NCI-H2196 (cell line): ENCODE measurements around the gene GRIN2D.

ENCODE experiments used
- DNase-seq: peaks from one replicate; lab custom pipeline; 2025; ENCODE audit not compliant: unreplicated experiment; lab: John Stamatoyannopoulos, UW

Gene GRIN2D

DNA sequence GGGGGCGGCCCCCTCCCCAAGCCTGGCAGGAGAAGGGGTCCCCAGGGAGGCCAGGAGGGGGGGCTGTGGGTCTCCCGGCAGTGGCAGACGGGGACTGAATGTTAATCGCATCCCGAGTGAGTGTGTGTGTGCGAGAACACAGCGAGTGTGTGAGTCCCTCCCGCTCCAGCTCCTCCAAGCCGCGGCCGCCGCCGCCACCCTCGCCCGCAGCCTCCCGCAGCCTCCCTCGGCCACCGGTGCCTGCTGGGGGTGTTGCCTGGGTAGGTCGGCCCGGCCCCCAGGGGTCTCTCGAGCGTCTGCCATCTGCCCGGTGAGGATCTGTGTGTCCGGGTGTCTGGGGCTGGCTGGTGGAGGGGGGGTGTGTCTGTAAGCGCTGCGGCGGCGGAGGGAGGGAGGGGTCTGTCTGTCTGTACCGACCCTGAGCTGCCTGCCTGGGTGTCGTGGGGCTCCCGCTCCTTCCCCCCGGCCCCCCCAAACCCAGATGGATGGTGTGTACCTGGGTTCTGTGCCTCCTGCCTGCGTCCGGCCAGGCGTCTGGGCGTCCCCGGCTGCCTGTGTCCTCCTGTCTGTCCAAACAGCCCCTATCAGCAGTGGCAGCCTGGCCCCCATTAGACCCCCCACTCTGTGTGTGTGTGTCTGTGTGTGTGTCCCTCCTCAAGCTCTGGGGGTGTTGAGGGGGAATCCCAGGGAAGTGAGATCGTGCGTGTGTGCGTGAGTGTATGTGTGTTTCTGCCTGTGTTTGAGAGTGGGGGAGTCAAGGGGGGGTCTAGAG is at the start of gene GRIN2D:
TSS of gene GRIN2D (plus strand) at position 110 of the 772 bp plus-strand sequence. CDS start 4,725 bp downstream, outside the sequence.
- no peak for DNase-seq

DNA sequence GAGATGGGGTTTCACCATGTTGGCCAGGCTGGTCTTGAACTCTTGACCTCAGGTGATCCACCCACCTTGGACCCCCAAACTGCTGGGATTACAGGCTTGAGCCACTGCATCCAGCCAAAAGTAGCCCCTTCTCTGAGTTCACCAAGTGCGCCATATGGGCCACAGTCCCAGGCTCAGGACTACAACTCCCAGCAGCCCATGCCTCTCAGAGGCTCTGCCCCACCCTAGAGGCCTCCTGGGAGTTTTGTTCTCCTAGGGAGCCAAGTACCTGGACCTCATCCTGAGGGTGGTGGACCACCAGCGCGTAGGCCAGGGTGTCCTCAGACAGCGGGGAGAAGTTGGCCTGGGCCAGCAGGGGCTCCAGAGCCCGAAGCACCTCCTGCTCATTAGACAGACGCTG is 48.6 kb upstream of the GRIN2D start:
- no peak for DNase-seq

DNA sequence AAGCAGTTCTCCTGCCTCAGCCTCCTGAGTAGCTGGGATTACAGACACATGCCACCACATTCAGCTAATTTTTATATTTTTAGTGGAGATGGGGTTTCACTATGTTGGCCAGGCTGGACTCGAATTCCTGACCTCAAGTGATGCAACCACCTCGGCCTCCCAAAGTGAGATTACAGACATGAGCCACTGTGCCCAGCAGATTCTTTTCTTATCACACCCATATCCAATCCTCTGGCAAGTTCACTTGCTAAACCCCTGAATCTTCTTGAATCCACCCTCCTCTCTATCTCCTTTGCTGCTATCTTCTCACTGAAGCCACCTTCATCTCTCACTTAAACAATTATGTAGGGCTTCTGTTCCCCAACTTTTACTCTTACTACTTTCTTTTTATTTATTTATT is 47.3 kb upstream of the GRIN2D start:
- DNase-seq = no peak

DNA sequence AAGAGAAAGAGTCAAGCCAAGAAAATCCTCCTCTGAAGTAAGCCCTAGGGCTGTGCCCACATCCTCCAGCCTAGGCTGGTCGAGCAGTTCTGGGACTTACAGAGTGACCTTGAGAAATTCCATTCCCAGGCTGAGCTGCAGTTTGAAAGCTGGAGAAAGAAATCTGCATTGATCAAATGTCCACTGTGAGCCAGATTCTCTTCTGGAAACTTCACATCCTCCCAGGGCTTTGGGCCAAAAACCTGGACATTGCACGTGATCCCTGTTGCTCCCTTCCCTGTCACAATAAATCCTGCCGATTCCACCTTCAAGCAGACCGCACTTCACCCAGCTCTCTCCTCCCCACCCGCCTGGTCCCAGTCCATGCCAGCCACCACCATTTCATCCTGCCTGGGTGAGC is 45.4 kb upstream of the GRIN2D start:
- no peak for DNase-seq

DNA sequence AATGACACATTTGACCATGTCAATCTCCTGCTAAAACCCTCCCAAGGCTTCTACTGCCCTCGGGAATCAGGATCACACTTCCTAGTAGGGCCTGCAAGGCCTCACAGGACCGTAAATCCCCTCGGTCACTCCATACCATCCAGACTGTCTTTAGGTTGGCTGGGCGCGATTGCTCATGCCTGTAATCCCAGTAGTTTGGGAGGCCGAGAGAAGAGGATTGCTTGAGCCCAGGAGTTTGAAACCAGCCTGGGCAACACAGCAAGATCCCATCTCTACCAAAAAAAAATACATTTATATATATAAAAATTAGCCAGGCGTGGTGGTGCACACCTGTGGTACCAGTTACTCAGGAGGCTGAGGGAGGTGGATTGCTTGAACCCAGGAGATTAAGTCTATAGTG is 44.7 kb upstream of the GRIN2D start:
- DNase-seq = no peak

DNA sequence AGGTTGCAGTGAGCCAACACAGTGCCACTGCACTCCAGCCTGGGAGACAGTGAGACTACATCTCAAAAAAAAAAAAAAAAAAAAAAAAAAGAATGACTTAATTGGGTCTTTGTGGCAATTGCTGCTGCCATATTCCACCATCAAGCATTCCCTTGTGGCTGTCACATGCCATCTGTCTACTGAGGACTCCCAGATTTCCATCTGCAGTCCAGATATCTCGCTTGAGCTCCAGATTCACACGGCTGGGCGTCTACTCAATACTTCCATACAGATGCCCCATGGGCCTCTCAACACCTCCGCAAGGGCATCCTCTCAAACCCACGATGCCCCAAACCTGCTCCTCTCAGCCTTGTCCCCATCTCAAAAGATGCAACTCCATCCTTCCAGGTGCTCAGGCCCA is 42.6 kb upstream of the GRIN2D start:
- DNase-seq = no peak

DNA sequence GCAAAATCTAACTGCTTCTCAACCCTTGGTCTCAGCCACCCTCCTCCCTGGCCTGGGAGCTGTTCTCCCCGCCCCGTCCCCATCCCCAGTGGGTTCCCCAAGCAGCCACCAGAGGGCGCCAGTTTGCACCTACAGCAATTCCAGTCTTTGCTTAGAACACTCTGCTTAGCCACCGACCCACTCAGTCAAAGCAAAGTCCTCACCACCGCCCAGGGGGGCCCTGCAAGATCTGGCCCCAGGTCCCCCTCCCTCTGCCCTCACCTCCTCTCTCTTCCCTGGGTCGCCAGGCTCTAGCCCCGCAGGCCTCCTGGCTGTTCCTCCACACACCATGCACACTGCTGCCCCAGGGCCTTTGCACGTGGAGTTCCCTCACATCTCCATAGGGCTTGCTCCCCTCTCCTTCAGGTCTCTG is 42.1 kb upstream of the GRIN2D start:
- DNase-seq = peak; percentile 82

DNA sequence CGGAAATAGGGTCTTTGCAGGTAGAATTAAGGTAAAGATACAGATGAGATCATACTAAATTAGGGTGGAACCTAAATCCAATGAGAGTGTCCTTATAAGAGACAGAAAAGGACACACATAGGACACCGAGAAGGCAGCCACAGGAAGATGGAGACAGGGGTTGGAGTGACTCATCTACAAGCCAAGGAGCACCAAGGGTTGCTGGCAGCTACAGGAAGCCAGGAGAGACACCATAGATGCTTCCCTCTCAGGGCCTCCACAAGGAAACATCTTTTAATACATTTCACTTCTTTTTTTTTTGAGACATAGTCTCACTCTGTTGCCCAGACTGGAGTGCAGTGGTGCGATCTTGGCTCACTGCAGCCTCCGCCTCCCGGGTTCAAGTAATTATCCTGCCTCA is 39.8 kb upstream of the GRIN2D start:
- DNase-seq = no peak

DNA sequence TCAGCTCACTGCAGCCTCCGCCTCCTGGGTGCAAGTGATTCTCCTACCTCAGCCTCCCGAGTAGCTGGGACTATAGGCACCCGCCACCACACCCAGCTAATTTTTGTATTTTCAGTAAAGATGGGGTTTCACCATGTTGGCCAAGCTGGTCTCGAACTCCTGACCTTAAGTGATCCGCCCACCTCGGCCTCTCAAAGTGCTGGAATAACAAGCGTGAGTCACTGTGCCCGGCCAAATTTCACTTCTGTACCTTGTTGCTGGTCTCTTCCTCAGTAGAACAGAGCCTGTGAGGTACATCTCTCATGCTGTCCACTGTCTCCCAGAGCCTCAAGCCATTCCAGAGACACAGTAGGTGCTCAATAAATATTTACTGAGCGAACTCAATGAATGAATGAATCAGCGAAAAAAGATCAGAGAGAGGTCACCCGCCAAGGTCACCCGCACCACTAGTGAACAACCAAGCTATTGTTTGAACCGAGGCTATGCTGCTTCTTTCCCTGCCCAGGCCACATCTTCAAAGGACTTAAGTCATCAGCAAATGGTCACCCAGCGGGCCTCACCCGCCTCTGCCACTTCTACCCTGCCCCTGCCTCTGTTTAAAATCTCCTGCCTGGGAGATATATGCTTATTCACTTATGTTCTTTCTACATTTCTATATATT is 39.0 kb upstream of the GRIN2D start:
- DNase-seq = no peak

DNA sequence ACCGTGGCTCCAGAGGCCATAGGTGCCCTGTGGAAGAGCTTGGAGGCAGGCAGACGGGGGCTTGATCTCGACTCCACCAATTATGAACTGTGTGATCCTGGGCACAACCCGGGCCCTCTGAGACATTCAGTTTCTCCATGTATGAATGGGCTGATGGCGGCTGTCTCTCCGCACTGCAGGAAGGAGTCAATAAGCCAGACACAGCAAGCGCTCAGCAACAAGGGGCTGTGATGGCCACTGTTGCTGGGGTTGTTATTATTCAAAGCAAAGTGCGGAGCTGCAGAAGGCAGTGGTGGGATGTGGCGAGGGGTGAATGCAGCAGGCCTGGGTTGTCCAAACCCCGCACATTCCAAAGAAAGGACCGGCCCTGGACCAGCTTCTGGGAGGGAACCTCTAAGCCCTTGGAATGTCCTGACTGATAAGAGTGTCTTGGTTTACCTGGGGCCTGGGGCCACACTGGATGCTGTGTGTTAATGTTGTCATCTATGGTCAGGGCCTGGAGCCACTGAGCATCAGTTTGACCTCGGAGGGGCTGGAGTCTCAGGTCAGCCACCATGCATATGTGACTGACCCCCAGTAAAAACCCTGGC is 38.0 kb upstream of the GRIN2D start:
- DNase-seq = no peak

DNA sequence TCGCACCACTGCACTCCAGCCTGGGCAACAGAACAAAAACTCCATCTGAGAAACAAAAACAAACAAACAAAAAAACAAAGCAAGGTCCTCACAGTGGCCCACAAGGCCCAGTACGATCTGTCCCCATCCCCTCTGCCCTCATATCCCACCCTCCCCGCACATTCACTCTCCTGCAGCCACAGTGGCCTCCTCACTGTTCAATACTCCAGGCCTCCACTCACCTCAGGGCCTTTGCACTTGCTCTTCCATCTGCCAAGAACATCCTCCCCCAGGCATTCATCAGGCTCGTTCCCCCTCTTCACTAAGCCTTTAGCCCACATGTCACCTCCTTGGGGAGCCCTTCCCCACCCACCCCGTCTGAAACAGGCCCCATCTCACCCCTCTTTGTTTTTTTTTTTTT is 34.3 kb upstream of the GRIN2D start:
- DNase-seq = no peak

DNA sequence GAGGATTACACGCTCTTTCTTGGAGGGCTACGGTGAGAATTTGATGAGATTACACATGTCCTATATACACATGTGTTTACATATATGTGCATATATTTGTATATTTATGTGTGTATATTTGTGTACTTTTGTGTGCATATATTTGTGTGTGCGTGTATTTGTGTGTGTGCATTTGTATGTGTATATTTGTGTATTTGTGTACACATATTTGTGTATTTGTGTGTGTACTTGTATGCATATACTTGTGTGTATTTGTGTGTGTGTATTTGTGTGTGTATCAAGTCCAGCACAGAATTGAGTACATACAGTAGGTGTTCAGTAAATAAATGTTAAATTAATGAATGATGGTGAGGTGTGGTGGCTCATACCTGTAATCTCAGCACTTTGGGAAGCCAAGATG is 31.6 kb upstream of the GRIN2D start:
- no peak for DNase-seq

DNA sequence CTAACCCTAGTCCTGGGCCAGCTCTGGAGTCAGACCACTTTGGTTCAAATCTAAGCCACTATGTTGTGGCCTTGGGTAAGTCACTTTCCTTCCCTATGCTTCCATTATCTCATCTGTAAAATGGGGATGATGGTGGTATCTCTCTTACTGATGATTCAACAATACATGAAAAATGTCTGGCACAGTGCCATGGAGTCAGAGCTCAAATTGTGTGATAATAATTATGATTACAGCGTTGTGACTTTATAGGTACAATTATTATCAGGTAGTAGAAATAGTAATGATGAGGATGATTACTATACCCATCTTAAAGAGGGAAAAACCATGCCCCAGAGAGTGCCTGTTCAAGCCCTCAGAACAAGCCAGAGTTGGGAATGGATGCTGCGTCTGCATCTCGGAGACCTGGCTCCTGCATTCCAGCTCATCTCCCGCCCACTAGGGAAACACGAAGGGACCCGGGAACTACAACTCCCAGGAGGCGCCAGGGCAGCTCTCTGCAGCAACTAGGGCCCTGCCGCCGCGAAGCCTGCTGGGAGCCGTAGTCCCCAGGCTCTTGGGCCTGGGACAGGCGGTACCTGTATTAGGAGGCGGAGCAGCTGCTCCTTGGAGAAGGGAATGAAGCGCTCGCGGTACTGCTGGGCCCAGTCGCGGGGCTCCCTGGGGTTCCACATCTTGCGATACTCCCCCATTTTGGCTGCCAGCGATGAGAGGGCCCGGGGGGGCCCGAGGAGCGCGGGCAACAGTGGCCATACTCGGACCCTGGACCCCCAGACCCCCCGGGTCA is 30.6 kb upstream of the GRIN2D start:
- peak; percentile 98 for DNase-seq

DNA sequence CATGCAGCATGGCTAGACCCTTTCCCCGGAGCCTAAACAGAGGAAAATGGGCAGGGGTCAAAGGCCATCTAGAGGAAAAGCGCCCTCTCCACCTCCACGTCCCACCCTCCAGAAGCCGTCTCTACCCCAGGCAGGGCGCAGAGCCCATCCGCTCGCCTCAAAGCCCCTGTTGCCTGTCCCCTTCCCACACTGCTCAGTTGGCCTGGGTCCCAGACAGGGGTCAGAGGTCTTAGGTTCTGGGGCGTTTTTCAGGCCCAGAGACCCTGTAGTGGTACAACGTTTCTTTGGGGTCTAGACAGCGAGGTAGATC is 30.0 kb upstream of the GRIN2D start:
- no peak for DNase-seq

DNA sequence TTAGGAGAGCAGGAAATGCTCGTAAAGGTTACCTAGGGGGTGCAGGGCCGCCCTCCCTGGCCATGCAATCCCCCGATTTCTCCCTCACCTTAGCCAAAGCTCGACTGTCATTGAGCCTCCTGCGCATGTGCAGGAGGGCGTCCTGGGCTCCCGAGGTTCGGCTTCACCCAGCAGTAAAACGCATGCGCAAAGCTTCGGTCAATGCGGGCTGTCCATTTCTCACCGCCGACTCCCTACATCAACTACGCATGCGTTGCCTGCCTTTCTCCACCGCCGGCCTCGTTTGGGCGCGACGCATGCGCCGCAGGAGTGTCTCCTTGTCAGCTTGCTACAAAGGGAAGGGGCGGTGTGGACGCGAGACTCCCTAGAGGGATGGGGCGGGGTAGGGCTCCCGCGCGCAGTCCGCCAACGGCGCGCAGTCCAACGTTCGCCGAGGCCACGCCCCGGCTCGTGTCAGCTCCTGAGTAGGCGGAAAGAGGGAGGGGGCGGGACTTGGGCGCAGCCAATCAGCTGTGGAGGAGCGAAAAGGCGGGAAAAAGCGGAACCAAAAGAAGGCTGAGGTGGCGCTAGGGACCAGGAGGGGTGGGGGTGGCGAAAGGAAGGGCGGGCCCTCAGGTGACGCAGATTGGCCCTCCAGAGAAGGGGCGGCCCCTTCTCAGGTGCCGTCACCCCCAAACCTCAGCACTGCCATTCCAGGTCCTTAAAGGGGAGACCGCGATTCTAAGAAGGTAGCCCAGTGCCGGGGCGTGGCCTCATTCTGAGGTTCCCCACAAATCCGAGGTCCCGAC is 29.5 kb upstream of the GRIN2D start, which contains the start of the genes SYNGR4 and TMEM143:
TSS of gene SYNGR4 (plus strand) at position 558 of the 788 bp plus-strand sequence. CDS start 1,476 bp downstream, outside the sequence.
TSS of gene TMEM143 (minus strand) at position 131 of the 788 bp plus-strand sequence. CDS start at position 111, 20 bp downstream.
- DNase-seq = peak; percentile 100

DNA sequence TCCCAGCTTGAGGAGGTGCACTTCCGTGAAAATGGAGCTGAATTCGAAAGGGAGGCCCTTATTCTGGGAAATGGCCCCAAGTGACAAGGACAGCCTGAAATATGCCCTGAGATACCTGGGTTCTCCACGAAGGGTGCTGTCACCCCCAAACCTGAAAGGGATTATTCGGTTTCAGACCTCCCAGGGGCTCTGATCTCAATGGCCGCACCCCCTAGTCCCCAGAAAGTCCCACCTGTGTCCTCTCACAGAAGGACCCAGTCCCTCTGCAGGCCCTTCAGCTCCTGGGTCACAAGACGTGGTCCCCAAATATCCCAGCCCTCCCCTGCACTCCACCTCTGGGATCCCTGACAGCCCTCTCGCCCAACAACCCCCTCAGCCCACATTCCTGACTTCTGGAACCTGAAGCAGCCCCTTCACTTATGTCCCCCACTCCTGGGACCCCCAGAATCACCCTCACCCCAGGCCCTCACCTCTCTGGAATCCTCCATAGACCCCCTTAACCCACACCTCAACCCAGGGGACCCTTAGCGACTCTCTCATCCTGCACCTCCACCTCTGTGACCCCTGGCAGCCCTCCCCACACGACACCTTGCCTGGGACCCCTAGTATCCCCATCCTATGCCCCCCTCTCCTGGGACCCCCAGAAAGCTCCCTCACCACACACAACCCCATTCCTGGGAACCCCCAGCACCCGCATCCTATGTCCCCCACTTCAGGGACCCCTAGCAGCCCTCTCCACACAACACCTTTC is 28.7 kb upstream of the GRIN2D start:
- no peak for DNase-seq

DNA sequence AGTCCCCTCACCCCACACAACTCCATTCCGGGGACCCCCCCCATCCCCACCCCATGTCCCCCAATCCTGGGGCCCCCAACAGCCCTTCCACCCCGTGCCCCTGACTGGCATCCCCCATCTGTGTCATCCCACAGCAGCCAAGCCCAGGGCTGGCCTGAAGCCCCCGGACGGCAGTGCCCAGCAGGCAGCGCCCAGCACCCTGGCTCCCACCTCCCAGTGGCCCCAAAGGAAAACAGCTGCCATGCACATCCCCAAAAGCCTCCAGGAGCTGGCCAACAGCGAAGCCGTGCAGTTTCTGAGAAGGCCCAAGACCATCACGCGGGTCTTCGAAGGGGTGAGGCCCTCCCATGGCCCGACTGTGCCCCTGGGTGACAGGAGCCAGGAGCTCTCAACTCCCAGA is 27.9 kb upstream of the GRIN2D start:
- DNase-seq = no peak

DNA sequence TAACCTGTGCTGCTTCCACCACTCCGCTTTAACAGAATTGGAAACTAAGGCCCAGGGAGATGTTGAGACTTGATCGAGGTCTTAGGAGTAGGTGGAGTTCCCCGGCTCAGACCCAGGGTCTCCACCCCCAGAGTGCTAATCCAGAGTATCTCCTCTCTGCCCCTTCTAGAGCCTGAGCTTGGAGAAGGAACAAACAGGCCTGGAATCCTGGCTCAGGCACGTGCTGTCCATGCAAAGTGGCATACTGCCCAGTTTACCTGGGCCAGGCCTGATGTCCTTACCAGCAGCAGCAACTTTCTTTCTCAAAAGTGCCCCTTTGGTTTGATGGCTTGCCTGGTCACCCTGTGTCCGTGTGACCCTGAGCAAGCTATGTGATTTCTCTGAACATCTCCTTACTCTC is 25.6 kb upstream of the GRIN2D start:
- DNase-seq = no peak

DNA sequence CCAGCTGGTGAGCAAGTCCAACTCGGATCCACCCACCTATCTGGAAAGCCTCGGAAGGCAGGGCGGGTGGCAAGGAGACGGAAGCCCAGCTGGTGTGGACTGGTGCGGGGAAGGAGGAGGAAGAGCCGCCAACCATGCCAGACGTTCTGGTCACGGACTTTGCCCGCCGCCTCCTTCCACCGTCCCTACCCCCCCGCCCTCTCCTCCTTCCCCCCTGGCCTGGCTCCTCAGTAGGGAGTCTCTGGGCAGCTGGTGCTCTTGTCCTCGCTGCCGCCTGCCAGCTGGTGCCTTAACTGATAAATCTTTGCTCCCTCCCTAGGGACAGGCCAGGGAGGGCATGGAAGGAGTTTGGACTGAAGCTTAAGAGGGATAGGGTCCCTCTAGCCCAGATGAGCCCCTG is 24.5 kb upstream of the GRIN2D start:
- no peak for DNase-seq

DNA sequence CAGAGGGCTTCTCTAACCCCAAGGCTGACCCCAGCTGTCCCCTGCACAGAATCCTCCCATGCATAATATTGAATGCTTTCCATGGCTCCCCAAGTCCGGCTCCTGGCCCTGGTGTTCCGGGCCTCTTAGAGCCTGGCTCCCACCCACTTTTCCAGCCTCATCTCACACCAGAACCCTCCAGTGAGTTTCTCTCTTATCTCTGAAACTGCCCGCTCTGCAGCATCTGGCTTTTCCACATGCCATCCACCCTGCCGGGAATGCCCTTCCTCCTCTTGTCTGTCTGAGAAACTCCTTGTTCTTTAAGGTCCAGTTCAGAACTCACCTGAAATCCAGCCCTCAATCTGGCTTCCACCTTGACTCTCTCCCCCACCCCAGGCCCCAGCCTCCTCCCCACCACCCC is 22.5 kb upstream of the GRIN2D start:
- no peak for DNase-seq
